Vagina (tissue), 2 donors: ENCODE data around the gene ASTN2.
"Not testable (repeated sequence)": the region's sequence is repeated elsewhere in the genome, so short reads cannot be mapped to it uniquely, and the experiment has no call there.

Experiments
- POLR2A ChIP-seq, 2 donors: fragments of 450-650 bp; IDR thresholded peaks; one replicate each; pipeline ENCODE4 v1.6.1; 2017; ENCODE audit warnings: antibody characterized with exemption in 2 of 2, mild to moderate bottlenecking in 2 of 2, moderate library complexity in 2 of 2
- POLR2AphosphoS5 ChIP-seq, 2 donors: sonication (generic); formaldehyde crosslinking; IDR thresholded peaks; one replicate each; pipeline ENCODE4 v1.9.0; 2017; ENCODE audit warnings: antibody characterized with exemption in 2 of 2, mild to moderate bottlenecking in 2 of 2, low read depth in 1 of 2; ENCODE audit not compliant: insufficient read depth in 1 of 2
- TF ChIP-seq, protein P1 (sequence below), 3 experiments: fragments of 450-650 bp in 2 of 3; fragments of 200-600 bp in 1 of 3; sonication (generic) in 1 of 3; IDR thresholded peaks; one replicate each; pipeline ENCODE4 v1.5.1; 2017 to 2019; ENCODE audit warnings: antibody characterized with exemption in 3 of 3, mild to moderate bottlenecking in 2 of 3, moderate library complexity in 2 of 3

GRCh38 chr9:116454539-116454938 lies 960.3 kb downstream of the ASTN2 start:
- TF ChIP-seq POLR2A (IDR thresholded peaks at IDR 0.05); POLR2AphosphoS5 (IDR thresholded peaks at IDR 0.05; ENCODE audit: insufficient read depth in 1 of 2, low read depth in 1 of 2): not testable (repeated sequence)
- TF ChIP-seq, protein P1, sequence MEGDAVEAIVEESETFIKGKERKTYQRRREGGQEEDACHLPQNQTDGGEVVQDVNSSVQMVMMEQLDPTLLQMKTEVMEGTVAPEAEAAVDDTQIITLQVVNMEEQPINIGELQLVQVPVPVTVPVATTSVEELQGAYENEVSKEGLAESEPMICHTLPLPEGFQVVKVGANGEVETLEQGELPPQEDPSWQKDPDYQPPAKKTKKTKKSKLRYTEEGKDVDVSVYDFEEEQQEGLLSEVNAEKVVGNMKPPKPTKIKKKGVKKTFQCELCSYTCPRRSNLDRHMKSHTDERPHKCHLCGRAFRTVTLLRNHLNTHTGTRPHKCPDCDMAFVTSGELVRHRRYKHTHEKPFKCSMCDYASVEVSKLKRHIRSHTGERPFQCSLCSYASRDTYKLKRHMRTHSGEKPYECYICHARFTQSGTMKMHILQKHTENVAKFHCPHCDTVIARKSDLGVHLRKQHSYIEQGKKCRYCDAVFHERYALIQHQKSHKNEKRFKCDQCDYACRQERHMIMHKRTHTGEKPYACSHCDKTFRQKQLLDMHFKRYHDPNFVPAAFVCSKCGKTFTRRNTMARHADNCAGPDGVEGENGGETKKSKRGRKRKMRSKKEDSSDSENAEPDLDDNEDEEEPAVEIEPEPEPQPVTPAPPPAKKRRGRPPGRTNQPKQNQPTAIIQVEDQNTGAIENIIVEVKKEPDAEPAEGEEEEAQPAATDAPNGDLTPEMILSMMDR (IDR thresholded peaks at IDR 0.05), result not testable (repeated sequence)
